HG03439 (cell line): ENCODE measurements around the gene TFRC.
"Not testable (repeated sequence)": the region's sequence is repeated elsewhere in the genome, so short reads cannot be mapped to it uniquely, and the experiment has no call there.

Experiments
- ATAC-seq: cut with Tn5 transposase; IDR thresholded peaks from one replicate; pipeline ENCODE4 v1.9.1; 2021; ENCODE audit warnings: mild to moderate bottlenecking, moderate library complexity; ENCODE audit not compliant: unreplicated experiment

The TFRC gene

GRCh38 chr3:196081834-196082618 lies at the start of gene TFRC:
Gene TFRC, minus strand, starts transcription at chr3:196082090. Its CDS starts 4,991 bp downstream, at chr3:196077099.
- ATAC-seq: peak; percentile 89

GRCh38 chr3:196128172-196128843 lies 46.4 kb upstream of the TFRC start:
- no peak for ATAC-seq

GRCh38 chr3:196127308-196128040 lies 45.6 kb upstream of the TFRC start:
- no peak for ATAC-seq

- ATAC-seq: no peak
Measured at GRCh38 chr3:196124608-196125007, 42.7 kb upstream of the TFRC start.

- no peak for ATAC-seq
Measured at GRCh38 chr3:196122688-196123046, 40.8 kb upstream of the TFRC start.

GRCh38 chr3:196122021-196122687 lies 40.3 kb upstream of the TFRC start:
- ATAC-seq: no peak

GRCh38 chr3:196121066-196121465 lies 39.2 kb upstream of the TFRC start:
- ATAC-seq: no peak

- no peak for ATAC-seq
Measured at GRCh38 chr3:196120291-196120951, 38.5 kb upstream of the TFRC start.

- no peak for ATAC-seq
Measured at GRCh38 chr3:196117809-196118208, 35.9 kb upstream of the TFRC start.

GRCh38 chr3:196115678-196116083 lies 33.8 kb upstream of the TFRC start:
- peak; percentile 45 for ATAC-seq

GRCh38 chr3:196111939-196112386 lies 30.1 kb upstream of the TFRC start:
- peak; percentile 42 for ATAC-seq

GRCh38 chr3:196108075-196108743 lies 26.3 kb upstream of the TFRC start:
- ATAC-seq: no peak

- ATAC-seq: not testable (repeated sequence)
Measured at GRCh38 chr3:196104707-196105106, 22.8 kb upstream of the TFRC start.

- ATAC-seq: not testable (repeated sequence)
Measured at GRCh38 chr3:196098365-196098980, 16.6 kb upstream of the TFRC start.

GRCh38 chr3:196097373-196098154 lies 15.7 kb upstream of the TFRC start:
- no peak for ATAC-seq

GRCh38 chr3:196096382-196096953 lies 14.6 kb upstream of the TFRC start:
- peak; percentile 91 for ATAC-seq

- ATAC-seq: no peak
Measured at GRCh38 chr3:196093317-196094111, 11.6 kb upstream of the TFRC start.

GRCh38 chr3:196087906-196088305 lies 6.0 kb upstream of the TFRC start:
- ATAC-seq: no peak
